HG02981 (cell line): Measurements from ENCODE around the gene PRSS8.
"Not testable (repeated sequence)": the region's sequence is repeated elsewhere in the genome, so short reads cannot be mapped to it uniquely, and the experiment has no call there.

Experiments
- ATAC-seq: cut with Tn5 transposase; IDR thresholded peaks from one replicate; pipeline ENCODE4 v1.9.1; 2021; ENCODE audit warnings: mild to moderate bottlenecking, moderate library complexity; ENCODE audit not compliant: unreplicated experiment

PRSS8 gene

DNA sequence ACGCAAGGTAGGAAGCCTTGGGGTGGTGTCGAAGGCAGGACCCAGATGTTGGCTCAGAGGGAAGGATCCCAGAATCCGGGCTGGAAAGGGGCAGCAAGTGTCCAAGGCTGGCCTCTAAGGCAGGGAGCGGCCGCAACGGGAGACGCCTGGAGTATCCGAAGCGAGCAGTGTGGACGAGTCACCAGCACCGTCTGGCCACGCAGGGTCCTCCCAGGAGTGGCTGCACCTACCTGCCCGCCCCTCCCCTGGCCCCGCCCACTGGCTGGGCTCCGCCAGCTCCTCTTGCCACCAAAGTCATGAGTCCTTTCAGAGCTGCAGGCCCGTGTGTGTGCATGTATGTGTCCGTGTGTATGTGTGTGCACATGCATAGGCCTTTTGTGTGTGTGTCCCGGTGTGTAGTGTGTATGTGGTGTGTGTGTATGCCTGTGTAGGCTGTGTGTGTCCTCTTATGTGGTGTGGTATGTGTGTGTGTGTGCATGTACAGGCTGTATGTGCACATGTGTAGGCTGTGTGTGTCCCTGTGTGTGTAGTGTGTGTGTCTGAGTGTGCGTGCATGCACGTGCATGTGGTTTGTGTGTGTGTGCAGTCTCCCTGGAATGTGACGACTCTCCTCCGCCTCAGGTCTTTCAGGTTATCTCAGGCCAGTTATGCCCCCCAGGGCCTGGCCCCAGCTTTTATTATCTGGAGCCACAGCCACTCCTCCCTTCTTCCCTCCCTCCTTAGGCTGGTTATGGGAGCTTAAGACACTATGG lies at the start of gene PRSS8:
TSS of gene PRSS8 (minus strand) at position 193 of the 752 bp plus-strand sequence. CDS start 229 bp downstream, outside the sequence.
- no peak for ATAC-seq

DNA sequence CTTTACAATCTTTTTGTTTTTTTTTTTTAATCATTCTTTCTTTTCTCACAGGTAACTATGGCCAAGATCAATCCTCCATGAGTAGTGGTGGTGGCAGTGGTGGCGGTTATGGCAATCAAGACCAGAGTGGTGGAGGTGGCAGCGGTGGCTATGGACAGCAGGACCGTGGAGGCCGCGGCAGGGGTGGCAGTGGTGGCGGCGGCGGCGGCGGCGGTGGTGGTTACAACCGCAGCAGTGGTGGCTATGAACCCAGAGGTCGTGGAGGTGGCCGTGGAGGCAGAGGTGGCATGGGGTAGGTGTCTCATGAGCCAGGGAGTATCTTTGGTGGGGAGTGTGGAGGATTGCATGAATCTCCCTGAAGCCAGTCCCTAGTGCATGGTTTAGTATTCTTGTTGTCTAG lies 49.4 kb upstream of the PRSS8 start:
- no peak for ATAC-seq

DNA sequence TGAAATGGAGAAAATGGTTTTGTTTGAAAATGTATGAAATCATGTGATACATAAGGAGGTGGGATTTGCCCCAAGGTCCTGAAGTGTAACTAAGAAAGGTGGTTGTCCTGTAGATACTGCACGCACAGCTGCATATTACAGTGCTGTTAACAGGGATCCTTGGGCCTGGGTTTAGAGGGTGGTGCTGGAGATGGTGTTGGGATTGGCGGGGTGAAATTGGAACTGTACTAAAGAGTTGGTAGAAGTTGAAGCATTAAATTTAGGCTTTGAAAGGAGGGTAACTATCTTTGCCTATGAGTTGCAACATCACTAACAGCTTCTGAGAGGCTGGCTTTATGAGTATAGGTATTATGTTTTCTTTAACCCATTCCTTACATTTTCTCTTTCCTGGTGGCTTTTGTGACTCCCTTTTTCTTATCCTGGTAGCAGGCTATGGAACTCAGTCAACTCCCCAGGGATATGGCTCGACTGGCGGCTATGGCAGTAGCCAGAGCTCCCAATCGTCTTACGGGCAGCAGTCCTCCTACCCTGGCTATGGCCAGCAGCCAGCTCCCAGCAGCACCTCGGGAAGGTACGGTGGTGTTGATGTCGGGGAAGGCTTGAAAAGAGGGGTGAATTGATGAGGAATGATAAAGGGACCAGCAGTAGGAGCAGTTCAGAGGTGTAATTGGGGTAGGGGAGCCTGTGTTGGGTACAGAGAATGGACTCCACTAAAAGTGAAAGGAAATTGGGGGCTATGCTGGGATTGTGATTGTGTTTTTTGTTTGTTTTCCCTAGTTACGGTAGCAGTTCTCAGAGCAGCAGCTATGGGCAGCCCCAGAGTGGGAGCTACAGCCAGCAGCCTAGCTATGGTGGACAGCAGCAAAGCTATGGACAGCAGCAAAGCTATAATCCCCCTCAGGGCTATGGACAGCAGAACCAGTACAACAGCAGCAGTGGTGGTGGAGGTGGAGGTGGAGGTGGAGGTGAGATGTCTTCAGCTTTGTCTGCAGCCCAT lies 48.2 kb upstream of the PRSS8 start:
- ATAC-seq: no peak

DNA sequence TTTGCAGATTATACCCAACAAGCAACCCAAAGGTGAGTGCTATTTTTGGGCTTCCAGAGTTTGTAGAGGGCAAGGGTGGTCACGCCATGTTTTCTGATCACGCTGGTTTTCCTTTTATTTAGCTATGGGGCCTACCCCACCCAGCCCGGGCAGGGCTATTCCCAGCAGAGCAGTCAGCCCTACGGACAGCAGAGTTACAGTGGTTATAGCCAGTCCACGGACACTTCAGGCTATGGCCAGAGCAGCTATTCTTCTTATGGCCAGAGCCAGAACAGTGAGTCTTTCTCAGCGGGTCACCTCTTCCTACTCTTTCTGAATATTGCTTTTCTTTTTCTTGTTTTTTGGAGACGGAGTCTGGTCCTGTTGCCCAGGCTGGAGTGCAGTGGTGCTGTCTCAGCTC lies 46.9 kb upstream of the PRSS8 start:
- no peak for ATAC-seq

DNA sequence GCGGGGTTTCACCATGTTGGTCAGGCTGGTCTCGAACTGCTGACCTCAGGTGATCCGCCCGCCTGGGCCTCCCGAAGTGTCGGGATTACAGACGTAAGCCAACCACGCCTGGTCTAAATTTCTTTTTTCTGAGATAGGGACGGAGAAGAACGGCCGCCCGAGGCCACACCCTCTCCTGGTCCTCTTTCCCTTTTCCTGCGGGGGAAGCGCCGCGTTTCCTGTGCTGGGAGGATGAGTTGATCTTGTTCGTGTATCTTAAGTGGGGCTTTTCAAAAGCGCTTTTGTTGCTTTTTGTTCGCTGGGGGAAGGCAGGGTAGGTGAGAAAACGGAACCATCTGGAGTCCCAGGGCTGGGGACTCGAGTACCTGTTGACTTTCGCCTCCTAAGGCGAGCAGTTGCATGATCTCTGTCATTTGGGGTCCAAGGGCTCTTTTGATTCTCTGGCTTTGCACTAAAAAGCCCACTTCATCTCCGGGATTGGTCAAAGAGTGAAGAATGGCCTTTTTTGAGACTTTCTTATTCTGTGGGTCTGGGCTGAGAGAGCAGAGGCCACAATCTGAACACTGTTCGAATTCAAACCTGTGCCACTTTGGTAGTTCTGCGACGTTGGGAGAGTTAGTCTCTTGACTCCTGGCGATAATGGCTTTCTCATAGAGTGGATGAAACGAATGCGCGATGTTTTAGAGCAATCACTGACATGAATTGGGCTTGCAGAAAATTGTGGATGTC lies 45.7 kb upstream of the PRSS8 start:
- ATAC-seq: no peak

DNA sequence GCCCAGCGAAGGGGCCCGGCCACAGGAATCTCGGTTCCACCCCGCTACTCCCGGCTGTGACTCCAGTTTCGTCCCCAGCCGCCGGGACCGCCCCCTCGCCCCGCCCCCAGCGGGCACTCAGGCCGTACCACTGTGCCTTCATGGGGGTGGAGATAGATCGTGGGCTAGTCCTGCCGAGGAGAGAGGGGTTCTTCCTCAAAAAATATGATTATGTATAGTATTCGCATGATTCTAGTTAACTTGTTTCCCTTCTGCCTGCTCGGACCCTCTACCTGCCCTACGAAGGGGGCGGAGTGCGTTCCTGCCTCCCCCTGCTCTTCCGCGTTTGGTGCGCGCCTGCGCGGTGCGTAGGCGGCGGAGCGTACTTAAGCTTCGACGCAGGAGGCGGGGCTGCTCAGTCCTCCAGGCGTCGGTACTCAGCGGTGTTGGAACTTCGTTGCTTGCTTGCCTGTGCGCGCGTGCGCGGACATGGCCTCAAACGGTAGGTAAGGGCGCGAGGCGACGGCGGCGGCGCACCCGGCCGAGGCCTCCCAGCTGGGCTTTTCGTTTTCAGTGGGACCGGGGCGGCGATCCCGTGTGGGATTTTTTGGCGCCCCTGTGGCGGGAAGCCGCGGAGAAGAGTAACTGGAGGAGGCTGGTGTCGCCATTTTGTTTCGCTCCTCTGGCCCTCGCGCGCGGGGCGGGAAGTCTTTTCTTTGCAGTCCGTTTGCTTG lies 44.4 kb upstream of the PRSS8 start, which contains the start of gene FUS:
TSS of gene FUS (plus strand) at position 393 of the 713 bp plus-strand sequence. CDS start at position 469, 76 bp downstream.
- ATAC-seq: peak; percentile 47

DNA sequence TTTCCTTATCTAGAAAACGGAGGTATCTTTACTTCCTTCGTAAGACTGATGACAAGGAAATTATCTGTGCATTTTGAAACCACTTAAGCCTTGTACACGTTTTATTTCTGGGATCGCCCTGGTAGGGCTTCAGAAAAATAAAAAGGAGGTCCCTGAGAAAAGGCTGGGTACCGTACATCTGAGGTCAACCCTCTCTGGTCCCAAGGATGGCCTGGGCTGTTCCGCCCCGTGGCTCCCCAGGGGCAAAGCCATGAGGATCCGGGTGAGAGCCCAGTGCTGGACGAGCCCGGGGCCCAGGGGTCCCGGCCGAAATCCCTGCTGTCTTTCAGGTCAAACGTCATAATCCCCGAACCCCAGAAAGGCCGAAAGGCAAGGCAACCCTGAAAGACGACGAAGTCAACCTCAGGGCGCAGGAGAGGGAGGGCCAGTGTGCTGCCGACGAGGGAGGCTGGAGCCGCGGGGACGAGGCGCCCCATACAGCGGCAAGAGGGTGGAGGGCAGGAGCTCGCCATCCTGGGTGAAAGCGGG lies 43.8 kb upstream of the PRSS8 start:
- no peak for ATAC-seq

DNA sequence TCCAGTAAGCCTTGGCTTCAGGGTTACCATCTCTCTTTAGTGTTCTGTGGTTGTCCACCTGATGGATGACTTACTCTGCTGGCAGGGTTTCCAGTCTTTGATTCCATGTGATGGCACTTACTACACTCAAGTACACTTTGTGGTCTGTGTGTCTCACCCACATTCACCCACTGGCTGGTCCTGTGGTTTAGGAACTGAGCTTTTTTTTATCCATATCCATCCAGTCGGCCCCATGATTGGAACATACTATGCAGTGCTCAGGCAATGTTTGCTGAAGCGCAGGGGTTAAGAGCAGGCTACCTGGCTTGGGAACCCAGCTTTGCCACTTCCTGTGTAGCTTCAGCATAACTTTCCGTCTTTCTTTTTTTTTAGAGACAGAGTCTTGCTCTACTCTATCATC lies 41.6 kb upstream of the PRSS8 start:
- ATAC-seq: no peak

DNA sequence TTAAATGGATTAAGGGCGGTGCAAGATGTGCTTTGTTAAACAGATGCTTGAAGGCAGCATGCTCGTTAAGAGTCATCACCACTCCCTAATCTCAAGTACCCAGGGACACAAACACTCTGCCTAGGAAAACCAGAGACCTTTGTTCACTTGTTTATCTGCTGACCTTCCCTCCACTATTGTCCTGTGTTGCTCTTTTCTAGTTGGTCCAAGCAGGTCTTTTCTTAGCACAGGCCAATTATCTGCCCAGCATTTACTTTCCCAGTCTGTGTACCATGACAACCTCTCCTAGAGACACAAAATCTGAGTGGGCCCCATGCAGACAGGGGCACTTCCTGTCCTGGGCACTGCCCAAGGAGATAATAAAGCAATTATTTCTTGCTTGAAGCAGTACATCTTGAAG lies 34.5 kb upstream of the PRSS8 start:
- ATAC-seq: not testable (repeated sequence)

DNA sequence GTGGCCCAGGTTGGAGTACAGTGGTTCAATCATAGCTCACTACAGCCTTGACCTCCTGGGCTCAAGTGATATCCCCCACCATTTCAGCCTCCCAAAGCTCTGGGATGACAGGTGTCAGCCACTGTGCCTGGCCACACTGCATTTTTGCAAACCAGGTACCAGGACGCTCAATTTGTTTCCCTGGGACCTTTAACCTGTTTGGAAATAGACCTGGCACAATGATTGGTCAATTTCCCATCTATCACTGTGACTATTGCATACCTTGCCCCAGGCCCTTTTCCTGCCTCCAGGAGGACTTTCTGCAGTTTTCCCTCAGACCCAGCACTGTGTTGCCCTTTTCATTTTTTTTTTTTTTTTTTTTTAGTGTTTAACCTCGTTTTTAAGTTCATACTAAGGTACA lies 33.3 kb upstream of the PRSS8 start:
- no peak for ATAC-seq

DNA sequence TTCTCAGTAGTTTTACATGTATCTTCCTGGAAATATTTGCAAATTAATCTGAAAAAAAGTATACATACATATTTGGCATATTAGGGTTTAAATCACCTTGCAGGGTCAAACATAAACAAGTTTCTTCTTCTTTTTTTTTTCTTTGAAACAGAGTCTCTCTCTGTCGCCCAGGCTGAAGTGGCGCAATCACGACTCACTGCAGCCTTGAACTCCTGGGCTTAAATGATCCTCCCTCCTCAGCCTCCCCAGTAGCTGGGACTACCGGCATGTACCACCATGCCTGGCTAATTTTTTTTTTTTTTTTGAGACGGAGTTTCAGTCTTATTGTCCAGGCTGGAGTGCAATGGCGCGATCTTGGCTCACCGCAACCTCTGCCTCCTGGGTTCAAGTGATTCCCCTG lies 31.8 kb upstream of the PRSS8 start:
- no peak for ATAC-seq

DNA sequence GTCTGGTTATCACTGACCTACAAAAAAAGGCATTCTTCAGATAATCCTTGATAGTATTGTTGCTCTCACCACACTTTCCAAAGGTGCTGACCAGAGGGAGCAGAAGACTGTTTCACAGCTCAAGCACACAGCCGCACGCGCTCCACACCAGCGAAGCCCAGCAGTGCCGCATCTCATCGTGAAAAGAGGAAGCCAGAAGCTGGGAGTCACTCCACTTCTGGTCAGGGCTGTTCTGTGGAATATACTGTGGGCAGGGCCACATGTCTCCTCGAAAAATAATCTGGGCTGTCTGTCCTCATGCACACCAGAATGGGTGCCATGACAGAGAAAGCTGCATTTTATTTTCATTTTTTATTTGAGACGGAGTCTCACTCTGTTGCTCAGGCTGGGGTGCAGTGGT lies 21.6 kb upstream of the PRSS8 start:
- no peak for ATAC-seq

DNA sequence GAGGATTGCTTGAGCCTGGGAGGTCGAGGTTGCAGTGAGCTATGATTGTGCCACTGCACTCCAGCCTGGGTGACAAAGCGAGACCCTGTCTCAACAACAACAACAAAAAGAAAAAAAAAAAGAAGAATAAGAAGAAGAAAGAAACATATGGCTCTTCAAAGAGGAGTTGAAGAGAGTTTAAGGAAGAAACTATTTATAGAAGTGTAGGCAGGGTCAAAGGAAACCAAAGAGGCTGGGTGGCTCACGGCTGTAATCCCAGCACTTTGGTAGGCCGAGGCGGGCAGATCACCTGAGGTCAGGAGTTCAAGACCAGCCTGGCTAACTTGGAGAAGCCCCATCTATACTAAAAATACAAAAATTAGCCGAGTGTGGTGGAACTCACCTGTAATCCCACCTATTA lies 15.4 kb upstream of the PRSS8 start:
- ATAC-seq: not testable (repeated sequence)

DNA sequence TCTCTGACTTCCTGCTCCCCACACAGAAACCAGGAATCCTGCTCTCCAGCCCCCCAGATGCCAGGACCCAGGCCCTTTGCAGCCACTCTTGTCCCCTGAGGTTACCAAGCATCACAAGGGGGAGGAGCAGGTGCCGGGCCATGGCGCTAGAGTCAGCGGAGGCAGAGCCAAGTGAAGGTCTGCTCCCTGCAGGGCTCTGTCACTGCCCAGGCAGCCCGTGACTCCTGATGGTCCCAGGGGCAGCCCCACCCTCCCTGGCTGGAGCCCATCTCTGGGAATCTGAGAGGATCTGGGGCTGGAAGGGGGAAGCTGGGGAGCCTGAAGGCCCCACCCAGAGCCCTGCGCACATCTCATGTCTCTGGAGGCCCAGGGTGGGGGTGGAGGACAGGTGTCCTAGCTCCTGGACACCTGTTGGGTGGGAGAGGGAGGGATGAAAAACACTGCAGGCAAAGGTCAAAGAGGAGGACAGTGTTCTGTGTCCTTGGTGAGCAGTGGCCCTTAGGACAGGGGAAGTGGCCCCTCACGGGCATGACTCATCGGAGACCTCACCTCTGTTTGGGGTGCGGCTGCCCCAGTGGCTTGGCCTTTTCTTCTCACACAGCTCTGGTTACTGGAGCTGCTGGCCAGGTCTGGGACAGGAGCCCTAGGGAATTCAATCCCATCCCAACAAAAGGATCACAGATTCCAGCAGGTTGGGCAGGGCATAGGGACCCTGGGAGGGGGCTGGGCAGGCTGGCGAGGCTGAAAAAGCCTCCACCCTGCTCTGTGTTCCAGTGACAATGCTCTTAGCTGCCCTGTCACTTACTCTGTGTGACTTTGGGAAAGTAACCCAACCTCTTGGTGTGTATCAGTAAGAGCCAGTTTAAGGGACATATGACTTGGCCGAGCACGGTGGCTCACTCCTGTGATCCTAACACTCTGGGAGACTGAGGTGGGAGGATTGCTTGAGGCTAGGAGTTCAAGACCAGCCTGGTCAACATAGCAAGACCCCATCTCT lies 14.7 kb upstream of the PRSS8 start, which contains the start of gene PRSS36:
TSS of gene PRSS36 (minus strand) at position 173 of the 997 bp plus-strand sequence. CDS start at position 142, 31 bp downstream.
- ATAC-seq: no peak

DNA sequence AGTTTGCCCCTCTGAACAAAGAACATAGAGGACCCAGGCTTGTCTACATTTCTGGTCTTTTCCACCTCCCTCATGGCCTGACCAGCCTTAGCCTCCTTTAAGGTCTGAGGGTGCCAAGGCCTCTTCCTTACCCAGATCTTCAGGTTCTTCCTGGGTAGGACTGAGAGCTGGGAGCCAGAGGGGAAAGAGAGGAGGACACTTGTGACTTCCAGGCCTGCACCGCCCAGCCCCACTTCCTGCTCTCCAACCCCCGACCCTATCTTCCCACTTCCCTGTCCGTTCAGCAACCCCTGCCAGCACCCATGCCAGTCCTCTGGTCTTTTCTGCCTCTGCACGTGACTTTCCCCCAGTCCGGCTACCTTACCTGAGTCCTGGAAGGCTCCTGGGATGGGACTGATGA lies 13.8 kb upstream of the PRSS8 start:
- no peak for ATAC-seq

DNA sequence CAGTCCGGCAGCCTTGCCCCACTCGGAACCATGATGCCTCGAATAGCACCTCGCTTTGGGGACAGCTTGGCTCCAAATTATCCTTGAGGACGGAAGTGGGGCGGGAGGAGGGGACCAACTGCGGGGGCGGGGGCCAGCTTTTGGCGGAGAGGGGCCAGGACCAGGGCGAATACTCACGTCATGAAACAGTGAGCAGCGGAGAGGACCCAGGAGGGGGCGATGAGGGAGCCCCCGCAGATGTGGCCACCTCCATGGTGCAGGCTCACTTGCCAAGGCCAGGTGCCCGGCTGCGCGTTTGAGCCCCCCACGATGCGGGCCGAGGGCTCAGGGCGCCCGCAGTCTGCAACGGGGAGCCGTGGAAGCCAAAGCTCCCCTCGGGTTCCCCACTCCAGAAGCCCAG lies 13.4 kb upstream of the PRSS8 start:
- ATAC-seq: no peak

DNA sequence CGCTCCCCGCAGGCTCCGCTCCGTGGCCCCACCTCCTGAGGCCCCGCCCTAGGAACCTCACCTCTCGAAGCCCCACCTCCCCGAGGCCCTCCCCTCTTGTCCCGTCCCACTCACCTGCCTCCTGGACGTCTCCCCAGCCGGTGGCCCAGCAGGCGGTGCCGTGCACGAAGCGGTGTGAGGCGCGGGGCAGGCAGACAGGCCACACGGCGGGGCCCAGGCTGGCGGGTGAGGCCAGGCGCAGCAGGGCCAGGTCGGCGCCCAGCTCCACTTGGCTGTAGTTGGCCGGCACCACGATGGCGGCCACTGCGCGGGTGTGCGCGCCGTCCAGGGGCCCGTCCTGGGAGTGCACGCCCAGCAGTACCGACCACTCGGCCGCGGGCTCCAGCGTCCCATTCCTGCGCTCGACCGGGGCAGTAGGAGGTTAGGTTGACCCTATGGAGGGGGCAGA lies 12.8 kb upstream of the PRSS8 start:
- no peak for ATAC-seq

DNA sequence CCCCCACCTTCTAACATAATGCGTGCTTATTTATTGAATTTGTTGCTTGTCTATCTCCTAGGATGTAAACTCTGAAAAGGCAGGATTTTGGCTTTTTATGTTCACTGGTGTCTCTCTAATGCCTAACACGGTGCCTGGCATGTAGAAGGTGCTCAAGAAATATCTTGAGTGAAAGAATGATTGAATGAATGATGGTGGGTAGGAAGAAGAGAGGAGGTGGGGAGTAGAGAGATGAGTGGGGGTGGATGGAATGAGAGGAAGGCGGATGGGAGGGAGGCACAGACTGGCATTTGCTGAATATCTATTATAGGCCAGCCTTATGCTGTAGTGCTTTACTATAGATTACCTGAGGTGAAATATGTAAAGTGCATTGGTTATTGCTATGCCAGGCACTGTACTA lies 12.0 kb upstream of the PRSS8 start:
- ATAC-seq: no peak
